Kidney glomerular epithelial cell (primary cell): ENCODE data around the gene TBX3.

Source experiments
- DNase-seq: peaks from one replicate; lab custom pipeline; 2025; lab: John Stamatoyannopoulos, UW

The TBX3 gene

DNA sequence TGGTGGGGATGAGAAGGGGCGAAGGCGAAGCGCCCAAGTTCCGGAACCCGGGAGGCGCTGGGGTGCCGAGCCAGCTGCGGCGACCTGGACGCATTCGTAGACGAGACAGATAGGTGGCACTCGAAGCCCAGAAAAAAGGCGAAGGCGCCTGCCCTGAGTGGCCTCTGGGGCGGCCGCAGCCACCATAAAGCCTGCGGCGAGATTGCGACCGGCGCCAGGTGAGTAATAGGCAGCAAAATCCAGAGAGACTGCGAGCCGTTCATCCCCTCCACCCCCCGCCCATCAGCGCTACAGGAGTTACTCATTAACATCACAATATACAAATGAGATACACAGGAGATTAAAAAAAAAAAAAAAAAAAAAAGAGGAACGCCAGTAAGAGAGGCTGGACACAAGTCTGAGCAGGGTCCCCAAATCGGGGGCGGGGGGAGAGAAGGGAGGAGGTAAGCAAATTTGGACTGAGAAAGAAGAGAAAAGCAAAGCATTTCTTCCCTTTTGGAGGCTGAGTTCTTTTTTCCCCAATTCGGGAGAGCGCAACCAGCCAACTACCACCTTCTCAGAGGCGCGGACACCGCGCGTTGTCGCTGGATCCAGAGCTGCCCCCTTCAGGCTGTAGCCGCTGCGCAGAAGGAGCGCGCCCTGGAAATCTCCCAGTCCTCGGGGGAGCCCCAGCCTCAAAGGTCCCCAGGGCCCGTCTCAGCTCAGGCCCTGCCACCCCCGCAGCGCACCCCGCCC, 15.7 kb downstream of the TBX3 start:
- peak; percentile 29 for DNase-seq

DNA sequence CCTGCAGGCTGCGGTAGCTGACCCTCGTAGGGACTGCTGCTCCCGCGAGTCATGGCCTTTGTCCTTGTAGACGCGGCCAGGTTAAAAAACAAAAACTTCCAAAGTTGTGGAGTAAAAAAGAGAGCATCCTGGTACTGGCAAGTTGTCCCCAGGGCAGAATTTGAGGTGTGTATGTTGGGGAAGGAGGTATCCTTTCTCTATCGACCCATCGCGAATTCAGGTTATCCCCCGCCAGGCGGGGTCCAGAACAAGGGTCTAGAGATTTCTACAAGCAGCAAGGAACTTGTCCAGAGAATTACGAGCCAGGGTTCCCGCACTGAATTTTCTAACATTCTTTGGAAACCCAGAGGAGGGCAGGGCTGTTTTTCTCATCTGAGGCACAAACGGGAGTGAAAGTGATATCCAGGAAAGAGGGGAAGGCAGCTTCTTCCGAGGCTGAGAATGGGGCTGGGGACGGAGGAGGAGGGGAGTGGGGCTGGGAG, 16.3 kb downstream of the TBX3 start:
- DNase-seq, result no peak

DNA sequence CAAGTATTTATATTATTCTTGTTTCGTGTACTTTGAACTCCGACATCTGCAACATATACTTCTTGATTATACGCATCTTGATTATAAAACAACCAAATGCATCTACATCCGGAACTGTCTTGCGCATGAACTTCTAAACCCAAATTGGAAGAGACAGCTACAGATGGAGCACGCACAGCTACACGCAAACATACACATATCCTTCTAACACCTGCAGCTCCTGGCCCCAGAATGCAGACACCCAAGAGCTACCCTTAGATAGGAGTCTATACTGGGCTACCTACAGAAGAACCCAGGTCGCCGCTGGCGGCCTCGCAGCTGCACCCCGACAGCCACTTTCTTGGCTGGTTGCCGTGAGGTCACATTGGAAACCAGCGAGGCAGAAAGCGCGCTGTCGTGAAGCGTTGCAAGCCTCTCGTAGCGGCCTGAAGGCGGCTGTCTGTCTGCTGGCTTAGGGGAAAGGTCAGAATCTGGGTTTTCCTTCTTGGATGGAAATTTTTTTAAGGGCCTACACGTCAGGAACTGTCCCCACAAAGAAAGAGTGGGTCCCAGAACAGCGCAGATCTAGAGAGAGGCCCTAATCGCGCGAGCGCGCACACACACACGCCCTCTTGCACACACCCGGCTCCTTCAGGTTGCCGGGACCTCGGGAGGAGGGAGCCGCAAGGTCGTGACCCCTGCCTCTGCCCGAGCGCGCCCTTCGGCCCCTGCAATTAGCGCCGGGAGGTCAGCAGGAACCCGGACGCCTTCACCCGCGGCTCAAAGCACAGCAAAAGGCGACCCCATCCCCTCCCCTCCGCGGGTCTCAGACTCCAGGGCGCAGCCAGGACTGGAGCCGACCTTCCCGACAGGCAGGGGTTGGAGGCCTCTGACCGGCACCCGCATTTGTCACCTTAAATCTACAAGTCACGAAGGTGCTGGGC, 17.0 kb downstream of the TBX3 start:
- no peak for DNase-seq

DNA sequence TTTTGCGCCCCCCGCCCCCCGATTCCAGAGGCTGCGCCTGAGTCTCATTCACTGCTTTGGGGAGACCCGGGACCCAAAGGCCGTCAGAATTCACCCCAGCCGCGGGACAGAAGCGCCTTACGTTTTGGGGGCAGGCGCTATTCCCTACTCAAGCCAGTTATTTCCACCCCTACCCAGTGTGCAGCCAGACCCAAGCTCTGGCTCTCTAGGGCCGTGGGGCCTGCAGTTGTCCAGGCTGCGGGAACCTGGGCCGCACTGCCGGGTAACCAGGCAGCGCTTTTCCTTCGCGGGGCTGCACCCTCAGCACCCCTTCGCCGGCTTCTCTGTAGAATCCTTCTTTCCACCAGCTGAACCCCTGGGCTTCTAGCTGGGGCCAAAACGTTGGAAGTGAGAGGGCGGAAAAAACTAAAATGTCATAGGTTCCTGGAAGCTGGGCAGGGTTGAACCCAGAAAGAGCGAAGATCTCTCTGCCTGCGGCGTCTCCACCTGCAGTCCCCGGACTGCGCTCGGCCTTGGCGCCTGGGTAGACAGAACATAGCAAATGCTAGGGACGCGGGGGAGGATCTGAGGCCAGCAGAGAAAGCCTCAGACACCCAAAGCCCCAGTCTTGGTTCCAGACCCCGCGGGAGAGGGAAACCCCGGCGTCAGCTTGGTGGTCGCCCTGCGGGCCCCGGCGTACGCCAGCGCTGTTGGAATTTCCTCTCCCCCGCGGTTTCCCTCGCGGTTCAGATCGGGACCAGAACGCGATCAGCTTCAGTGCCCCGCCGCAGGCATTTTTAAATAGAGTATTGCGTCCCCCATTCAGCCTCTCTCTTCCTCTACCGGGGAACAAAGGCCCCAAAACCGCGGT, 18.3 kb downstream of the TBX3 start:
- no peak for DNase-seq

DNA sequence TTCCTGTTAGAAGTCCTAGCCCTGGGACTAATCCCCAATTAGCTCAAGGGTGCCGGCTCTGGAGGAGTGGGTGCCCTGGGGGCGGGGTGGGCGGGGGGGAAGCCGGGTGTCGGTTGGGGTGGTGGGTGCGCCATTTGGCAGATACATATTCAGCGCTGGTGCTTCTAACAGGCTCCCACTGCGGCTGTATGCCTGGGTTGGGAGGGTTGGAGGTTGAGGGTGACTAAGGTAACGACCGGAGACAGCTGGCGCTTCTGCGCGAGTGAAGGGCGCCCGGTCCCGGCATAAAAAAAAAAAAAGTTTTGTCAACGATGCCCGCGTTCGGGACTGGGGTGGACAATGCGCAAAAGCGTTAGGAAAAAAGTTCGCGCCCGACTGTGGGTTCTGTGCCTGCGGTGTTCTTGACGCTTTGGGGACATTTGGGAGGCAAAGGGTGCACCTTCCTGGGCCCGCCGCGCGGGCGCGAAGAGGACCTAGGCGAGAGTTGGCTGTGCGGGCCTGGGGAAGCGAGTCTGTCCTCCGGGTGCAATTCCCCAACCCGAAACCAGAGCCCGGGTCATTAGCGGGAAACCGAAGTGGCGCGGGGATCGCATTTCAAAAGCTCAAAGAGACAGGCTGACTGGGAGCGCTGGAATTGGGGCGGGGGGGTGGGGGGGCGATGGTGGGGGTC, 19.2 kb downstream of the TBX3 start:
- DNase-seq, result no peak

DNA sequence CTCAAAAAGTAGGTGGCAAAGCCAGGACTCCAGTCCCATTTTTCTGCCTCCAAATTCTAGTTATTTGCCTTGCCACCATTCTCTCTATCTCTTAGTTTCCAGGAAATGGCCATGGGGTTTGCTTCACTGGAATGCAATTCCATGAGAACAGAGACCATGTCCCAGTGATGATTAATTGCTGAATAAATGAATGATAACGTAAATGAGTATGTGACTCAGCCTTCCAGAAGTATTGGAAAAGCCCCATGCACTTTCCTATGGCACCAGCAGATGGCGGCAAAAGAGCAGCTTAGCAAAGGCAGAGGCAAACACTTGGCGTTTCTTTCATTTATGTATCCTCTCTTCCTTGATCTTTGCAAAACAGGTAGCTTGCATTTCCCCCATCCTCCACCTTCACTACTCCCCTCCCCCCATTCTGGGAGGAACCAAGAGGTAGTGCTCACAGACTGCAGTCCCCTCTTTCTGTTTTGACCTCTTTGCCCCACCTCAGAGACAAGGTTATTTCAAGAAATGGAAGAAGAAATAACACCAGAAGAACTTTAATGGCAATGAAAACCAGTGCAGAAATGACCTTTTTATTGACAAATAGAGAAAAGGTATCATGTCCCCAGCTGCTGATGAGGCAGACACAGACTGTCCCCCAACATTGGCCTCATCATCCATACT, 21.3 kb downstream of the TBX3 start:
- DNase-seq, result peak; percentile 89

DNA sequence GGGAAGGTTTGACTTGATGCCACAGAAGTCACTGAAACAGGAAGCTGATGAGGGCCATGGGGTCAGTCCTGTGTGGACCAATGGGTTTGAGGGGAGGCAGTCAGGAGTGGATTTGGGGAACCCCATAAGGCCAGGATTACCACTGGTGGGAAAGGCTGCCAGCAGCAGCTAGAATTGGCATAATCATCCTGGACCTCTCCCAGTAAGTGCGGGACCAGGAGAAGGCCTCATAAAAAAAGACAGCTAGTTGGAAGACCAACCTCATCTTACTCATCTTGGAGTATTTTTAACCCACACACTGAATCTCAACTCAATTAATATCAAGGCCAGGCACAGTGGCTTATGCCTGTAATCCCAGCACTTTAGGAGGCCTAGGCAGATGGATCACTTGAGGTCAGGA, 22.7 kb downstream of the TBX3 start:
- DNase-seq, result no peak

DNA sequence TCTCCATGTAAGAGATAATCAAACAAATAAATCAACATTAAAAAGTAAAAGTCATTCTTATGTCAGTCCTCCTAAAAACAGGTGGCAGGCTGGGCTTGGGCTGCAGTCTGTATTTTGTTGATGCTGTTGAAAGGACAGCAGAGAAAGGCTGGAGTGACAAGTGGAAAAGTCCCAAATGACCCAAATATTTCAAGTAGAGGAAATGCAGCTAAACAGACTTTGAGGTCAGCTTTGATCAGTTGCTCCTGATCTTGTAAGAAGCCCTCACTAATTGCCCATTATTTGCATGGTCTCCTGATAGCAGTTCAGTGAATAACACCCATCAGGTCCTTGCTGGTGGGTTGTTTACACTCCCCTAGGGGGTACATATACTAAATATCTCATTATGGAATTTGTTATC, 24.9 kb downstream of the TBX3 start:
- no peak for DNase-seq

DNA sequence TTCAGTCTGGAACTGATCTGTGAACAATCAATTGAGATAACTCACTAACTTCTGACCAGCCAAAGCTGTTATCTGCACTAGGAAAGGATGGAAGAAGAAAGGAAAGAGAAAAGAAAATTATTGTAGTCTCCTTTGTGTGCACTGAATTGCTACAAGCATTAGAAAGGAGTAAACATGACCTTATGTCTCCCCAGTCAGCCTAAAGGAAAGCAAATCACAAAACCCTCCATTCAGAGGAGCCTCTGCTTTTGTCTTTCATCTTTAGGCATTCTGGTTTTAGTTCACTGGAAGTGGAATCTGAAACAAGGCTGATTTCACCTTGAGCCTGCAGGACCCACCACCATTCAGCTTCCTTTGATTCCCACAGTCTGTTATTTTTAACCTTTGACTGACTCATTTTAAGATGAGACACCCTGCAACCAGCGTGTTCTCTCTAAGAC, 26.0 kb downstream of the TBX3 start:
- DNase-seq, result no peak

DNA sequence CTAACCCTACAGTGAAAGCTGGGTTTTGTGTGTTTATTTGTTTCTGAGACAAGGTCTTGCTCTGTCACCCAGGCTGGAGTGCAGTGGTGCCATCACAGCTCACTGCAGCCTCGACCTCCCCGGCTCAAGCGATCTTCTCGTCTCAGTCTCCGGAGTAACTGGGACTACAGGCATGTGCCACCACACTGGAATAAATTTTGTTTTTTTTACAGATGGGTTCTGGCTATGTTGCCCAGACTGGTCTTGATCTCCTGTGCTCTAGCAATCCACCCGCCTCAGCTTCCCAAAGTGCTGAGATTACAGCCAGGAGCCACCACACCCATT, 26.4 kb downstream of the TBX3 start:
- DNase-seq, result no peak

DNA sequence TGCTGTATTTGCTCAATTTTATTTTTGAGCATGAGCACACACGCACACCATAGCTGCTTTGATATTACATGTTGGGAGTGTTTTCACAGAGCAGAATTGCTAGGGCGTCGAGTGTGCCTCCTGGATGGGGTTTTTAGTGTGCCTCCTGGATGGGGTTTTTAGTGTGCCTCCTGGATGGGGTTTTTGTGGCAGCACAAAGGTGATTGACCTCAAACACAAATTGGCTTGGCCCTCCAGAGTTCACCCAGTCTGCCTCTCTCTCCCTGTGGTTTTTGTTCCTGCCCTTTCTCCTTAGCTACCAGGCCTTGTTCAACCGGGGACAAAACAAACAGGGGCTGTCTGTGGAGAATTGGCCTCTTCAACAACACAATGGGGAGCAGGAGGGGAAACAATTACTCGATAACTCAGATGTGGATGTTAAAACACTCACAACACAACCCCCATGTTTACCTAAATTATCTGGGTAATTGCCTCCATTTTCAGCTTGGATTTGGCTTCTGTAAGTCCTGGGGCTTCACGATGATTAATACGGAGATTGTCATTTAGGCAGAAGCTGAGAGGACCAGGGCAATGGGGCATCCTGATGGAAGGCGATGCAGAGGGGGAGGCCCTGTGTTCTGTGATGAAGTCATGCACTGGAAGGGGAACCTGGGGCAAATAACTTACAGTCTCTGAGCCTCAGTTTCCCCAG, 26.9 kb downstream of the TBX3 start:
- no peak for DNase-seq

DNA sequence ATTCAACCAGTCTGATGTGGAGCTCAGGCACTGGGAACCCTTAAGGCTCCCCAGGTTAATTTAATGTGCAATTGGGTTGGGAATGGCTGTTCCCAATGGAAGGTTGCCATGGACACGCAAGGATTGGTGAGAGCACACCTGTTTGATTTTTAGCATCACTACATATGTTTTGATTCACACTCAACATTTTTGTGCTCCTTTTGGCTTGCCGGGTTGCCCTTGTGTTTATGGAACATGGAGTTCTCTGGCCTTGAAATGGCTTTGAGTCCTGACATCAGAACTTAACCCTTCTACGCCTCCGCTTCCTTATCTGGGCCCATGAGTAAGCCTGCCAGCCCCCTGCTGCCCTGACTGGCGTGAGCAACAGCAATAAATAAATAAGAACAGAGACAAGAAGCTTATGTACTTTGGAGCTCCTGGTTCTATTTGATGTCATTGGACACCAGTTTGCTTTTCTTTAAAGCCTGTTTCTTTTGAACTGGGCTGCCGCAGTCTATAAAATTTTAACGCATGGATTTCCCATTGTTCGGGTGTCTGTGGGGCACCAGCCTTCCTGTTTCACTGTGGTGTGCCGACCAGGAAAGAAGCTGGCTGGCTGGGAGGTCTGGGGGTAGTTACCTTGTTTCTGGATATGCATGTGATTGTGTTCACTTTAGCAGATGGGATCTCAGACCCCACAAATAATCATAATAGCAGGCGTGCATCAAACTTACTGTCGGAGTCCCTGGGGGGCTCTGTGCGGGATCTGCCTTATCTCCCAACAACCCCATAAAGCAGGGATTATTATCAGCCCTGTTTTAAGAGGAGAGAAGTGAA, 27.8 kb downstream of the TBX3 start:
- no peak for DNase-seq

DNA sequence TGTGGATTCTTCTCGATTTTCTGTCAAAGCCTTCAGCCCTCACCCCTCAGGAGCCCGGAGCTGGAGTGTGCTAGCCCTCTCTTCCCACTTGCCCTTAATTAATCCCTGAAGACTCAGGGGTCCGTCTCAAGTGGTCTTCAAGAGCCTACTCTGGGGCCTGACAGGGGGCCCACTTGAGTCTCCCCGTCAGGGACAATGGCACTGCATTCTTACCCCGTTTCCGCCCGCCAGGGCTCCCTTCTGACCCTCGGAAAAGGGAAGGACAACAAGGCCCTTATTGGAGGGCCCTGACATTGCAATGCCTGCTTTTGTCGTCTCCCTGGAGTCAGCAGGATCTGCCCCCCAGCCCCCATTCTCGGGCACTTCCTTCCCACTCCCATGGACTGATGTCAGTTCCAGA, 34.4 kb downstream of the TBX3 start:
- DNase-seq, result no peak

DNA sequence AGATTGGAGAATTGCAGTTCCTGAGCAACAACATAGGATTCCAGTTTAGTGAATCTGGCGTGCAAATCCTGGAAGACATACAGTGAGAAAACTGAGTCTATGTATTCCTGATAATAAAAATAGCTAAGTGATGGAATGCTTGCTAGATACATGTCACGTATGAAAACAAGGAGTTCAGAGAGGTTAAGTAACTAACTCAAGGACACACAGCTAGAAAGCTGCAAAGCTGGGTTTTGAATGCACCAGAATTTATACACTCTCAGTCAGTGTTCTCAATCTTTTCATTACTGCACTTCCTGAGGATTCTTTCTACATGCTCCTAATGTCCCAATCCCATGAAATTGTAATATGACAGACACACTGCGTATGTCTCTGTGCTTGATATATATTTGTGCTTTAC, 35.3 kb downstream of the TBX3 start:
- no peak for DNase-seq

DNA sequence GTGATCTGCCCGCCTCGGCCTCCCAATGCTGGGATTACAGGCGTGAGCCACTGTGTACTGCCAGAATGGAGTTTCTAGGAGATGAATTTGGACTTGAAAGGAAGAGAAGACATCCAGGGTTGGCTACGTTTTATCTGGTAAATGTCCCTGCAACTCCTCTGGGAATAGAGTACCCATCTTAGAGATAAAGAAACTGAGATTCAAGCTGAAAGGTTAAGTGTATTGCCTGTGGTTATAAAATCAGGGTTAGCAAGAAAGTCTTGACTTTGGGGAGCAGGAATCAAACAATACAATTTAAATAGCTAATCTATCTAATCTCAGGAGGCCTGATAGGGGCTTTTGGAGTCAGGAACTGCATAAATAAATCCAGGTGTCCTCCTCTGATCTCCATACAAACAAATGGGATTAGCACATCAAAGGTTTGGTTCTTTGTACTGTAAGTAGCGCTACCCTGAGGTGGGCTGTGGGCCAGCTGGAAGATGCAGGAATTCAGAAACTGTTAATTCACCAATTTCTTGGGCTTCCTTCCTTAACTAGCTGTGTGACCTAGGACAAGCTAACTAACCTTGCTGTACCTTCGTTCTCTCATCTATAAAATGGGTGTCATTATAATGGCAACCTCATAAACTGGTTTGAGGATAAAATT, 45.1 kb downstream of the TBX3 start:
- DNase-seq, result no peak

DNA sequence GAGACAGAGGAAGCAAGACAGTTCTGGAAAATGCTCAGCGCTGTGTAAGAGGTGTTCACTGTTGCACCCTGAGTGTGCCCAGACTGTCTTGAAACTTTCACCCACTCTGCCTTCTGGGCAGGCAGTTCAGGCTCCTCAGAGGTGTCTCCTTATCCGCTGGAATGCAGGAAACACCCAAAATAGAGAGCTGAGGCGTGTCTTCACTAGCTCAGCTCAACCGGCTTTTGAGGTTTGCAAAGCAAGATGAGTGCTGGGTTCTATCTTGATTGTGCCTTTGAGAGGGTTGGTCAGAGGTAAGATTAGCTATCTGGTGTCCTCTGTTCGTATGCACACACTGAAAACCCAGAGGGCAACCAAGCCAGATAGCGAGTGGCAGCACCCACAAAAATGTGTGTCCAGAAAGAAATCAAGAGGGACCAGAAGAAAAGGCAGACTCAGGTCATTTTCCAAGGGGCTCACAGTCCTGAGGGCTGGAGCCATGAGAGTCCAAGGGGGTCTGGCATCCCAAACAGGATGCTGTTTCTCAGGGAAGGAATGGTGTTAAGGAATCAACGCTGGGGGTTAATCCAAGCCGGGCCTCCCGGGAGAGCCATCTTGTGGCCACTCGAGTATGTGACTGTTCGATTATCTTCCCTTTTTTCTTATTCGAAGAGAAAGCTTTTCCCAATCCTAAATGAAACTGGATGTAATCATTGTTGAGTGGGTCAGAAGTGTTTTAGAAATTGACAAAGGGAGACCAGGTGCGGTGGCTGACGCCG, 47.1 kb downstream of the TBX3 start:
- no peak for DNase-seq

DNA sequence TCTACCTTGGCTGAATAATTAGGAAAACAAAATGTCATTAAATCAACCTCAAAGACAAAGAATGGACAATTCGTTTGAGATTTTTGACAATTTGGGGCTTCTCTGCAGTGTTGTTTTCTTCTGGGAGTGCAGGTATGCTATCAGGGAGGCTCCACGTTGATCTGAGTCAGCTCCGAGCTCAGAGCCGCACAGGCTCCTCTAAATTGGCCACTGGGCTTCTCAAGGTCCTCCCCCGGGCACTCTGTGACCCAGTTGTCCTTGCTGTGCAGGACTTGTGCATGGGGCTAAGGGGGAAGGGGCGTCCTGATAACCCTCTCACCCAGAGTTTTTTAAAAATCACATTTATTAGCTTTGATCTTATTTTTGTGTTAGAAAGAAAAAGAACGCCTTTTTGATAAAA, 52.7 kb downstream of the TBX3 start:
- no peak for DNase-seq

DNA sequence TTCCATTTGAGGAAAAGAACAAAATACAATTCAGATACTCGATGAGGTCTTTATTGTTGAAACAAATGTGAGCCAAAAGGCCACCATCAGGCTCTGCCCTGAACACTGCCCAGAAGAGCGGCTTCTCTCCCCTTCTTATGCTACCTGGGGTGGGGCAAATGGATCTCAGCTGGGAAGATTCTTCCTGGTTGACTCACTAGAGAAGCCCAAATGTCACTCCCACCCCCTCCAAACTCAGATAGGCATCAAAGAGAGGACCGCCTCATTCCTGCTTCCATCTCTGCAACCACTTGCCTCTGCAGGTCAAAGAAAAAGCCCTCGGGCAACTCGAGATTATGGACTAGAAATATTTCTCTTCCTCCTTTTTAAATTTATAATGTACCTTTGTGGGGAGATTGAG, 55.8 kb downstream of the TBX3 start:
- no peak for DNase-seq

DNA sequence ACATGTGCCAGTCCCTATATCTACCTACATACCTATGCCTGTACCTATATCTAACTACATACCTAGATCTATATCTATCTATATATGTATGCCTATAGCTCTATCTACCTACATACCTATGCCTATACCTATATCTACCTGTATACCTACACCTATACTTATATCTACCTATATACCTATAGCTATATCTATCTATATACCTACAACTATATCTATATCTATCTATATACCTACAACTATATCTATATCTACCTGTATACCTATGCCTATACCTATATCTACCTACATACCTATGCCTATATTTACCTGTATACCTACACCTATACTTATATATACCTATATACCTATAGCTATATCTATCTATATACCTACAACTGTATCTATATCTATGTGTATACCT, 56.6 kb downstream of the TBX3 start:
- no peak for DNase-seq
